NT2/D1 (cell line): ENCODE measurements around the gene ZSCAN23.
"Not testable (repeated sequence)": the region's sequence is repeated elsewhere in the genome, so short reads cannot be mapped to it uniquely, and the experiment has no call there.

Experiments
- DNase-seq: peaks from one replicate; pipeline ENCODE4 v3.0.0-alpha.2; 2011; ENCODE audit warnings: low read depth, low spot score
- H3K27me3 ChIP-seq: 2 replicates; pipeline ENCODE4 v1.6.0; 2011; ENCODE audit warnings: mild to moderate bottlenecking; ENCODE audit not compliant: insufficient read length, insufficient read depth
- H3K36me3 ChIP-seq: 2 replicates; pipeline ENCODE4 v1.6.1; 2011; ENCODE audit warnings: mild to moderate bottlenecking, low read length, mixed read lengths; ENCODE audit not compliant: insufficient read depth, insufficient read length
- H3K4me1 ChIP-seq: 2 replicates; pipeline ENCODE4 v1.5.1; 2011; ENCODE audit not compliant: insufficient read depth, insufficient read length
- H3K4me3 ChIP-seq: 2 replicates; pipeline ENCODE4 v1.5.1; 2011; ENCODE audit warnings: low read depth; ENCODE audit not compliant: insufficient read length
- H3K9ac ChIP-seq: 2 replicates; pipeline ENCODE4 v1.6.0; 2011; ENCODE audit warnings: low read depth; ENCODE audit not compliant: insufficient read length
- H3K9me3 ChIP-seq: 2 replicates; pipeline ENCODE4 v1.5.1; 2011; ENCODE audit warnings: mild to moderate bottlenecking, low read length; ENCODE audit not compliant: insufficient read depth
- SUZ12 ChIP-seq: IDR thresholded peaks from 2 replicates; pipeline ENCODE4 v1.6.1; 2011; ENCODE audit not compliant: insufficient read length, insufficient read depth; ENCODE audit errors: extremely low read depth
- YY1 ChIP-seq: IDR thresholded peaks from 2 replicates; pipeline ENCODE4 v1.6.1; 2011; ENCODE audit not compliant: insufficient read length, insufficient read depth
- ZNF274 ChIP-seq: IDR thresholded peaks from 2 replicates; pipeline ENCODE4 v1.6.1; 2011; ENCODE audit warnings: mild to moderate bottlenecking, low read depth, low read length

ZSCAN23 gene

DNA sequence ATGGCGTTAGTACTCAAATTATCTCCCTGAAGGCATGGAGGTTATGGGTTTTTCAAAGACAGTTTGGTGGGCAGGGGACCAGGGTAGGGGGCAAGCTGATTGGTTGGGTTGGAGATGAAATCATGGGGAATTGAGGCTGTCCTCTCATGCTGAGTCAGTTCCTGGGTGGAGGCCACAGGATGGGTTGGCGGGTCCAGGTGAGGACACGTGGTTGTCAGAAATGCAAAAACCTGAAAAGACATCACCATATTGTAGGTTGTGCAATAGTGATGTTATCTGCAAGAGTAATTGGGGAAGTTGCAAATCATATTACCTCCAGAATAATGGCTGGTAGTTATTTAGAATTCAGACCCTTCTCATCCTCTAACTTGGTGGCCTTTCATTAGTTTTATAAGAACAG, 42.2 kb upstream of the ZSCAN23 start:
- H3K4me3 ChIP-seq = no peak overlapping the region
- no peaks in the 10 kb centered on the region for H3K27me3 ChIP-seq
- TF ChIP-seq SUZ12 (no peak), ZNF274 (no peak), YY1 (no peak)
- H3K4me1 ChIP-seq = no peaks in the 10 kb centered on the region
- DNase-seq = no peak
- no peaks in the 10 kb centered on the region for H3K9me3 ChIP-seq
- H3K9ac ChIP-seq = no peak overlapping the region
- no peaks in the 10 kb centered on the region for H3K36me3 ChIP-seq

DNA sequence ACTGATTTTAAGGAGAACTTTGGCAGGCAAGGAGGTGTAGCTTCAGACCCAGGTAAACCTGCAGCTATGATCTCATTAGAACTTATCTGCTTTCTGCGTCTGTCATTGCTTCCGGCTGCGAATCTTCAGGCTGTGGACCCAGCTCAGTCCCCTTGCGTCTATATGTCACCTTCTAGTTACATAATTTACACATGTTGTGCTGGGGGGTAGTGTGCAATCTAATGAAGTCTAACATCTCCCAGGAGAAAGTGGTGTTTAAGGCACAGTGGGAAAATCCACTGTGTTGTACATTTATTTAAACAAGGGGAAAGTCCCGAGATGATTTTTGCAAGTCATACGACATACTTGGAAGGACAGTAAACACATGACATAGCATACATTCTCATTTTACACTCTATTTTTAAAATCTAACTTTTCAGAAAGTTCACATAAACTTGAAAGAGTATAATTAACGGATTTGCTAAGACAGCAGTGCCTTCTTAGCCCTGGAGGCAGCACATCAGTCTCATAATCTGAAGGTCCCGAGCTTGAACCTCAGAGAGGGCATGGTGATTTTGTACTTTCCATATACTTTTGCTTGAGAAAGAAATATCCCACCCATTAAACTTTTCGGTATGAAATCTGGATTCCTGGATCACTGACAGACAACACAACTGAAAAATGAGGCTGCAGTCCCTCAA, 37.1 kb upstream of the ZSCAN23 start:
- Histone ChIP-seq H3K9ac (no peak overlapping the region), H3K9me3 (no peaks in the 10 kb centered on the region), H3K27me3 (no peaks in the 10 kb centered on the region), H3K36me3 (no peaks in the 10 kb centered on the region), H3K4me3 (no peak overlapping the region), H3K4me1 (no peaks in the 10 kb centered on the region)
- TF ChIP-seq SUZ12 = no peak
- no peak for TF ChIP-seq YY1
- no peak for TF ChIP-seq ZNF274
- no peak for DNase-seq

DNA sequence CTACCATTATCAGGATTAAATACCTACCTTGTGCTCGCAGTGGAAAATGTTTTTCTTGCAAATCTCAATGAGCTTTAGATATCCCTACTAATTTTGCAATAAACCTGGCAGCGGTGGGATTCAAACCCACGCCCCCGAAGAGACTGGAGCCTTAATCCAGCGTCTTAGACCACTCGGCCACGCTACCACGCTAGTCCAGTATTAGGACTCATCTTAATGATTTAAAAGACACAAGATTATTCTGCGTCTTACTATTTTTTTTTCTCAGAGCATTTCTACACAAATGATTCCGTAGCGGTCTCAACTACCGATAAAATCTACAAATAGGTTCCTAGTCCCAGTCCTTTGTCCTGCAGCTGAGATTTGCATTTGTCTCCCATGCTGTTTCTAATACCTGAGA, 35.2 kb upstream of the ZSCAN23 start:
- Histone ChIP-seq H3K9ac (no peak overlapping the region), H3K4me3 (no peak overlapping the region), H3K27me3 (no peaks in the 10 kb centered on the region), H3K4me1 (no peaks in the 10 kb centered on the region), H3K36me3 (no peaks in the 10 kb centered on the region), H3K9me3 (no peaks in the 10 kb centered on the region)
- no peak for DNase-seq
- TF ChIP-seq SUZ12 = no peak
- TF ChIP-seq YY1 = no peak
- no peak for TF ChIP-seq ZNF274

DNA sequence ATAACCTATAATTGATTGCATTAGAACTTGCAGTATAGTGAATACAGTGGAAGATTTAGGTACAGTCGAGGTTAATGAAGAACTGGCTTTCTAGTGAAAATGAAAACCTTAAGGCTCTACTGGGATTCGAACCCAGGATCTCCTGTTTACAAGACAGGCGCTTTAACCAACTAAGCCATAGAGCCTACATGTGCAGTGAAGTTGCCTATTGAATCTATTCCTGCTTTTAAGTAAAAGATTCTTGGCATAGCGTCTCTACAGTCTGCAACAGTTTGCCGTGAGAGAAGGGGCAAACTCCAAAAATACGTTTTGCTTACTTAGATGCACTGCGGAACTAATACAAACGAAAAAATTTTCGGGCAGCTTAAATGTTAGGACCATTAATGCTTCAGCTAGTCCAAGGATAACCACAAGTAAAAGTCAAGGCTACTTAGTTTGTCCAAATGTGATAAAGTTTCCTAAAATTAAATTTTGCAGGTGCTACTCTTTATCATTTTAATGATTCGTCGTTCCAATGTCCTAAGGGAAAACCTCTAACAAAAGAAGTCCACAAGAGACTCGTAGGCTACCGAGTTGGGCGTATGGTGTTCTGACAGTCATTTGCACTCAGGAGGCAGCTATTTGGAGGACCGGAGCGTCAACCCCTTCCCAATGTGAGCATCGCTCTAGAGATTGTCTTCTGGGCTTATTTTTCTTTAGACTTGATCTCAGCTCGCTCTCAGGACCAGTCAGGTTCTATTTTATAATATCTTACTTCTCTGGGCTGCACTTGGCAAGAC, 31.3 kb upstream of the ZSCAN23 start:
- no peaks in the 10 kb centered on the region for H3K4me1 ChIP-seq
- no peaks in the 10 kb centered on the region for H3K36me3 ChIP-seq
- peak; percentile 75 for DNase-seq
- H3K27me3 ChIP-seq = no peaks in the 10 kb centered on the region
- H3K9ac ChIP-seq = no peak overlapping the region
- peak overlapping the region; percentile 45 for H3K4me3 ChIP-seq
- no peak for TF ChIP-seq YY1
- no peak for TF ChIP-seq SUZ12
- no peak for TF ChIP-seq ZNF274
- H3K9me3 ChIP-seq = no peaks in the 10 kb centered on the region

GRCh38 chr6:28469153-28469745, 26.0 kb upstream of the ZSCAN23 start:
- H3K9me3 ChIP-seq, H3K4me3 ChIP-seq, H3K4me1 ChIP-seq, DNase-seq, H3K27me3 ChIP-seq, H3K36me3 ChIP-seq, H3K9ac ChIP-seq: not testable (repeated sequence)

- no peaks in the 10 kb centered on the region for H3K36me3 ChIP-seq
- TF ChIP-seq YY1 = no peak
- TF ChIP-seq SUZ12 = no peak
- TF ChIP-seq ZNF274 = no peak
- DNase-seq = no peak
- H3K9me3 ChIP-seq = peaks cover 3% of the 10 kb centered on the region; the same call in 1 of the 2 replicates
- no peak overlapping the region for H3K9ac ChIP-seq
- H3K4me3 ChIP-seq = no peak overlapping the region
- H3K27me3 ChIP-seq = no peaks in the 10 kb centered on the region
- H3K4me1 ChIP-seq = no peaks in the 10 kb centered on the region
These were observed 24.8 kb upstream of the ZSCAN23 start for GRCh38 chr6:28468056-28468455.

DNA sequence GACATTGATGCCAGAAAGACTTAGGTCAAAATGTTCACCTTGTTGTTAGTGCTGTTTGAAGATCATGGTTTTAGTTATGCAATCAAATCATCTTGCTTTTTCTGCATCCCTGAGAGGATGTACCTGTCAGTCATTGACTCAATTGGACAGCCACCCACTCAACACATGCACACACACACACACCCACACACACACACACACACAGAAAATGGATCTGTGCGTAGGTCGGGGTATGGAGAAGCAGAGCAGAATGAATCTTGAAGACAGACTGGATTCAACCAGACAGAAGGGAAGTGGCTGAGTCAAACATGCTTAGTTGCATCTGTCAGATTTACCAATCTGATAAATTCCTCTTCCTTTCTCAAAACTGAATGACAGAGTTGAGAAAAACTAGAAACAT, 19.1 kb upstream of the ZSCAN23 start:
- no peak overlapping the region for H3K9ac ChIP-seq
- H3K4me1 ChIP-seq = no peaks in the 10 kb centered on the region
- no peaks in the 10 kb centered on the region for H3K36me3 ChIP-seq
- TF ChIP-seq ZNF274 (no peak), SUZ12 (no peak), YY1 (no peak)
- no peaks in the 10 kb centered on the region for H3K9me3 ChIP-seq
- no peak for DNase-seq
- H3K4me3 ChIP-seq = no peak overlapping the region
- H3K27me3 ChIP-seq = peaks cover 3% of the 10 kb centered on the region
